ENCODE data around the gene FSTL1.

FSTL1 gene

DNA sequence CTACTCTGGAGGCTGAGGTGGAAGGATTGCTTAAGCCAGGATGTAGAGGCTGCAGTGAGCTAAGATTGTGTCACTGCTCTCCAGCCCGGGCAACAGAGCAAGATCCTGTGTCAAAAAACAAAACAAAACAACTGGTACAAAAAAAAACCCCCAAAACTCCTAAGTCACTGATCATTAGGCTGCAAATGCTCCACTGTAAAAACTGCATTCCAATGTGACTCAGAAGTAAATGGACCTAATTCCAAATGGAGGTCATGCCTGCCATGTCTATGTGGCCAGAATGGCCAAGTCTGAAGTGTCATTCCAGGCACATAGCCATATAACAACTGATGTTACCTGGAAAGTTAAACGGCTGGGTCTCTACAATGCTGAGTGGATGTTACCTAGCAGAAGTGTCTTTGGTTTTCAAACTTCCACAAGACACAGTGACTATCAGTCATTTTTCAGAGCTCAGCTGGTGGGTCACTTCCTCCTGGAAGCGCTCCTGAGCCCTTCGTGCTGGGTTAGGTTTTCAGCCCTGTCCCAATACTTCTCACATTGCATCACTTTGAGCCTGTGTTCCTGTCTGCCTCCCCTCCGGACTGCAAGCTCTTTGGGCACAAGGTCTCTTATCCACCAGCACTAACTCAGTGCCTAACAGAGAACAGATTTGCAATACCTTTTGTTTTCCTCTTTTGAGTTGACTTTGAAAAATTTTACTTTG lies 10.6 kb downstream of the FSTL1 start:
- no peak for DNase-seq

DNA sequence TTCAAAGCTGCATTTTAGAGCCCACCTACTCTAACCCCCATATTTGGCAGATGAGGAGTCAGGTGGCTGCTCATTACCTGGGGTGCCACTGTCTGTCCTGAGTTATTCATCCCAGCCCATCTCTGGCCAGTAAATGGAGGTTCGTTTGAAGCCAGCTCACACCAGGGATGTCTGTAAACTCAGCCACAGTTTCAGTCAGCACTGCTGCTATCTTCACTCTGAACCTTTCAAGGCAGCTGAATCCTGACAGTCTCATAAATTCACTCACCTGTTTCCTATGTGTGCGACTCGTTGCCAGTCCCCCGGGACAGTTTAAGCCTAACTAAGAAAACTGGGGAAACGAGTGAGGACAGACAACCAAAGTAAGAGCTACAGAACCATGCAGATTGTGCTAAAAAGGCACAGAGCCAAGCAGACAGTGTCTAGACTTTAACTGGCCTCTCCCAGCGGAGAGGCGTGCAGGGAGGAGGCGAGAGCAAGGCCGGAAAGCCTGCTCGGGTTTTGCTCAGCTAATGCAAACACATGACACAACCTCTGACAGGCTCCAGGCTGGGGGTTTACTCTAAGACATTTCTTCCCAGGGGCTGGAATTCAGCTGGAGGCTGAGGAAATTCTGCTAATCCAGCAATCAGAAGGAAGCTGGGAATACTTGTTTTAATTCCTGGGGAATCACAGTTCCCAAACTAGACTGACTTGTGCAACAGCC lies 12.0 kb downstream of the FSTL1 start:
- DNase-seq: no peak

DNA sequence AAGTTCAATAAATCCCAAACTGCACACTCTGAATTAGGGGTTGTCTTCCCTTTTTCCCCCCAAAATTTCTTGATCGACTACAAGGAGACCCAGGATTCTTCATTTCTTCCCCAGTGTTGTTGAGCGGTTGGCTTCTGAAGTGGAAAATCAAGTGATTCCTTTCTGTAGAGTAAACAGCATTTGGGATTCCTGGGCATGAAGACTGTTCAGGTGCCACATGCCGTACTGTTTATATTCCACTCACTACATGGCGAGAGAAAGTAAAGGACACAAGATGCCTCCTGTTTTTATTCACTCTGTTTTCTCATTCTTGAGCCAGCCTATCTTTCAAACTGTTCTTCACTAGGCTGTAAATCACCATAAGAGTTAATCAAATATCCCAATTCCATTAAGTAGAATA lies 12.6 kb downstream of the FSTL1 start:
- DNase-seq: no peak

DNA sequence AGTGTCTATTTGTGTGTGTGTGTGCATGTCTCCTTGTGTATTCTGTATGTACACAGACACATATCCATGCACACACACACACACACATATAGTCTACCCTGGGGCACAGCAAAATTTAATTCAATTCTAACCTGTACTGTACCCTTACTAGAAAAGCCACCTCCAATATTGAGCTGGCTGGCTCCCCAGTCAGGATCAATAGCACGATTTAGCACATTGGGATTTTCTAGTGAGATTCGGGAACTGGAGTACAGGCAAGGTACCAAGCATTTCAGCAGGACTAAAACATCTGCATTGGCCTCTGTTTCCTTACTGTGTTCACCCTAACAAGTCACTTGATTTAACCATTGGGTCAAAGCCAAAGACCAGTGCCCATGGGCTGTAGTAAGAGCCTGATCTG lies 13.2 kb downstream of the FSTL1 start:
- DNase-seq: no peak

DNA sequence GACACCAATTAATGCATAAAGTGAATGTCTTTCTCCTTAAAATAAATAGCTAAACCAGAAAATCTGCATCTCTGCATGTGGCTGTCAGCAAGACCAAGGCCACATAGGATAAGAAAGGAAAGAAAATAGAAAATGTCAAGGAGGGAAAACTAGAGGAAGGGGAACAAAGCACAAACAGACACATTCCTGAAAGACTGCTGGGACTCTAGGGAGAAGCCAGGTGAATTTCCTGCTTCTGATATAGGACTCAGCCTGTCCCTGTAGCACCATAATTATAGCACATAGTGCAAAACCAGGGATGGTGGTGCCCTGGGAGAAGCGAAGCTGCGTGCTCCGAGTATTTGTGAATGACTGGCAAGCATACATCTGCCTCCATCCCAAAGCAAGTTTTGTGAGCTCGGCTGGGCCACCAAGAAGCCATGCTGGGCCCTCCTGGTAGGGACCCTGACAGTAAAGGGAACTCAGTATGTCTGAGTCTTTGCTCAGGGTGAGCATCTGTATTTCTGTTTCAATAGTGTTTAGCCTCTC lies 14.2 kb downstream of the FSTL1 start:
- DNase-seq: no peak

DNA sequence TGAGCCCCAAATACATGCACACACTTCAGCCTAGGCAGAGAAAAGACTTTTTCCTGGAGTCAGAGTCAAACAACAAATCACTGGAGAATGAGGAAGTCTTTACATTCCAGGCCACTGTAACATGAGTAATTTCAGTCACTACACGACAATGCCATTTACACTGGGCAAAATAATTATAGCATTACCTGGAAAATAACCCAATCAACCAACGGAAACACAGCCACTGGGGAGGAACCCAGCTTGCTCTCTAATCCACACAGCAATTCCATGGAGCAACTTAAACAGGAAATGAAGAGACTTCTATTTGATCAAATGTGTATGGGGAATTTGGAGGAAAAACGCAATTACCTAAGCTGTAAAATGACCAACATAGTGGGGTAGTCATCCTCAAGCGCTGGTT lies 15.2 kb downstream of the FSTL1 start:
- no peak for DNase-seq

DNA sequence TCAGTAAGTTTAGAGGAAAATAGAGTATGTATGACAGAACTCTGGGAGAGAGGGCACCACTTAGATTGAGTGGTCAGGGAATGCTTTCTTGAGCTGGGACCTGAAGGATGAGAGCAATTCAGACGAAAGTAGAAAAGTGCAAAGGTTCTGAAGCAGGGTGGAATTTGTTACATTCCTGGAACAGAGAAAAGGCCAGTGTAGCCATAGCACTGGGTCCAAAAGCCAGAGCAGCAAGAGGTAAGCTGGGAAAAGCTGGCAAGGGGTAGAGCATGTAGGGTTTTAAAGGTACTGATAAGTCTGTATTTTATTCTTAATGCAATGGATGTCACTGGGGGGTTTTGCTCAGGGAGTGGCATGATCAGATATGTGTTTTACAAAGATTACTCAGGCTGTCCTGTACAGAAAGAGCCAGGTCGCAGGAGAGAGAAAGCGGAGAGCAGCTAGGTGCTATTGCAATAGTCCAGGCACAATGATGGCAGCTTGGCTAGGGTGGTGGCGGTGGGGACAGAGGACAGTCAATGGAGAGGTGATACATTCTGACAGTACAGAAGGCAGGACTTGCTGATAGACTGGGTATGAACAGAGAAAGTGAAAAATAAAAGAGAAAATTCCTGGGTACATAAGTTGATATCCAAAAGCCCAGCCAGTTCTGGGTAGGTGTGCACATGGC lies 17.0 kb downstream of the FSTL1 start:
- DNase-seq: no peak

DNA sequence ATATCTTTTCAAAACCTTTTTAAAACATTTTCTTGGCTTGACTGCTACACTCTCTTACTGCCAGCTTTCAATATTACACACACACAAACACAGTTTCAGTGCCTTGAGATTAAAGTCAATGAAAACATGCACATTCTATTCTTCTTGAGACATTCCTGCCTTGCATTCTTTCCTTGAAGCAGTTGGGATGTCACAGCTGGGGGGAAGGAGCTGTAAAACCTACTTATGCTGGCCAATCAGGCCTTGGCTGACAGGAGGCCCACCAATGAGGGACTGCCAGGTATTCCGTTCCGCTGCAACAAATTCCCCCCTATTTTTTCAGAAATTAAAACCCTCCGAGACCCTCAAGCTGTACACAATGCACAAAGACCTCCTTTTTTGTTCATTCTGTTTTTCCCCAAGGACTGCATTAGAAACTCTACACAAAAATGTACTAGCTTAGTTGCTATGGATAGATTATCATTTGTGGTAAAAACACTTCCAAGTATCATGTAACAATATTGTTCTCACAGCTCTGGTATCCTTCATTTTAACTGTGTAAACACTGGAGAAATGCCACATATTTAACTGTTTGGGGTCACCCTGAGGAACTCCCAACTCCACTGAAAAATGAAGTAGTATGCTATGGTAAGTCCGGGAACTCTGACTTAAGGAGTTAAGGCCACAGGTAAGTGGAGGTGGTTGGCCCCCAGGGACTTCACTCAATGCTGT lies 18.5 kb downstream of the FSTL1 start:
- no peak for DNase-seq

DNA sequence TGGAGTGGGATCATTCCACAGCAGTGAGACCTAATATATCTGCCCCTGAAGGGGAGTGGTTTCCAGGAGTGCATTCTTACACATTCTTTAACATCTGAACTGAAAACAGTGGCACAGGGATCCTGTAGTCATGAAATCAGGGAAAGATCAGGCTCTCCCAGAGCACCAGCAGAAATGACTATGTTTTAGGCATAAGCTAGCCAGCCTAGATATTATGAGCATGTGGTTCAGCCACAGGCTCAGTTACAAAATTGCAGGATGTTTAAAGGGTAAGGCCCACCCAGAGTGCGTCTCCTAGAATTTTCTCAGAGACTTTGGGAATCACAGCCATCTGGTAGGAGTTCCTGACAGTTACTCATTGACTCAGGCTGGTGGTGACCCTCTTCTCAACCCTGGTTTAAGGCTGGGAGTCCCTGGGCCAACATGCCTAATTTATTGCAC lies 20.9 kb downstream of the FSTL1 start:
- DNase-seq: no peak

DNA sequence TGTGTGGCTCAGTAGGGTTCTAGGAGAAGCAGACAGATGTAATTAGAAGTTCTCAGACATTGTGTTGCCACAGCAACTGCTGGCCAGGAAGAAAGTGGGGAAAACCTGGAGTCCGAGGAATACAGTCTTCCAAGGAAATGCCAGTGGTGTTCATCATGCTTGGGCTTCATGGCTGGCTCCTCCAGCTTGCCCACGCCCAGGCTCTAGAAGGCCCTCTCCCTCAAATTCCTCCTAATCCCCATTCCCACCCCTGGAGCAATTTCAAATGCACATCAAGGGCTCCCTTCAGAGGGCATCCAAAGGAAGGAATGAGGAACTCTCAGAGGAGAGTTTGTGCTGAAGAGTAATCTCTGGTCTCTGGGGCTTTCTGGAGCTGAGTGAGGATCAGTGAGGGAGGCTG lies 21.9 kb downstream of the FSTL1 start:
- DNase-seq: no peak

DNA sequence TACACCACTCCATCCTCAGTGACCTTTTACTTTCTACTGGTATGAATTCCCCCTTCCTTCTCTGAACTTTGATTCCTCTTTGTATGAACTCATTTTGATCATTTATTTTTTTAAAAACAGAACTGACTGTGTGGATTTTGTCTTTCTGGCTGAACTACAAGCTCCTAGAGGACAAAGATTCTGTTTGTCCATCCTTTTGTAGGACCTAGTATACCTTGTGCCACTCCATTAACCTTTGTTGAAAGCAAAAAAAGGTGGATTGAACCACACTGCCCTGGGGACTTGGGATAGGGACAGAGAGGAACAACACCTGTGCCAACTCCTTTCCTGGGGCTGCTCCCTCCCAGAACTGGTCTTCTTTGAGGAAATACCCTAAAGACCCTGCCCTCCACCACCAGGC lies 23.6 kb downstream of the FSTL1 start:
- no peak for DNase-seq

DNA sequence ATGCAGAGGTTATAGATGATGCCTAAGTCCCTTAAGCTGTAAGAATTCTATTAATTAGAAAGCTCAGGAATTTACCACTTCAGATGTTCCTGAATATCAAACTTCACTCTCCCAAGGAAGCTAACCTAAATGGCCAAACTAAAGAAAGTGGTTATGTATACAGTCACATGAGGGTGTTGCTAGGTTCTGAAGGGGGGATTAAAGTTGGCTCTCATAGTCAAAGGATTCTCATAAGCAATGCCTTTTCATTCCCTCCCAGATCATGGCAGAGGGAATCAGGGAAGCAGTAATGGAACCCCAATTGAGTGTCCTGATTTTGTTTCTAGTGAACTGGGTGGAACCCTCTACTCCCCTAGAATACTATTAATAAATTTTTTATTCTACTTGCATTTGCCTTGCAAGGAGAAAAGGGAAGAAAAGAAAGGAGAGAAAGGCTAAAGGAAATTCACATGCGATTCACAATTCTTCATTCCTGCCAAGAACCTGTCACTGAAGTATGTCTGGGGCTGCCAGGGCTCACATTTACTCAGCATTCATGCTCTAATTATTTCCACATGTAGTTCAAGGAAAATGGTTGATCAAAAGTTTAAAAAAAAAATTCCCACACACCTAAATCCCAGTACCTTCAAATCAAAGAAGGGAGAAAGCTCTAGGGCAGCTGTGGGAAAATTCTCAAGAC lies 25.1 kb downstream of the FSTL1 start:
- peak in 7 of 56 donors; percentile 10 to 31 (median 13) for DNase-seq

DNA sequence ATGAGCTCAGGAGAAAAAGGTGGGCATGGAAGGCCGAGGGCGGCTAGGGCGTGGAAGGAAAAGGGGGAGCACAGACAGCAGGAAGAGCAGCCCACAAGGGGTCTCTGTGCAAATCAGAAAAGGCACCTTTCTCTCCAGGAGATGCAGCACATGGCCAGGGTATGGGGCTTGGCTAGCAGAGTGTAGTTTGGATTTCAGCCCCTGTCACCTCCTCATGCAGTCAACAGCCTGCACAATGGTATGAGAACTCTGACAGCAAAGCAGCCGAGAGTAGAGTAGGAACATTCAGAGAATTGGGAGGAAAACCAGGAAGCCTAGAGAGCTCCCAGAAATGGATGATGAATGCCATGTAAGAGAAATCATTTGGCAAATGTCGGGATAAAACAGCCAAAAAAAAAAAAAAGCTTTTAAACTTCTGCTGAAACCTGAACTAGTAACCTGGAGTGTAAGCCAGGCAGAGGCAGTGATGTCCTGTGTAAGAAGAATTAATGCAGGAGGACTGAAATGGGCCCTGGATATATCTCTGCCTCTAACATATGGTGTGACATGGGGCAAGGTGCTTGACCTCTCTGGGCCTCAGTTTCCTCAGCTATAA lies 25.7 kb downstream of the FSTL1 start:
- peak in 1 of 56 donors; percentile 12 for DNase-seq

DNA sequence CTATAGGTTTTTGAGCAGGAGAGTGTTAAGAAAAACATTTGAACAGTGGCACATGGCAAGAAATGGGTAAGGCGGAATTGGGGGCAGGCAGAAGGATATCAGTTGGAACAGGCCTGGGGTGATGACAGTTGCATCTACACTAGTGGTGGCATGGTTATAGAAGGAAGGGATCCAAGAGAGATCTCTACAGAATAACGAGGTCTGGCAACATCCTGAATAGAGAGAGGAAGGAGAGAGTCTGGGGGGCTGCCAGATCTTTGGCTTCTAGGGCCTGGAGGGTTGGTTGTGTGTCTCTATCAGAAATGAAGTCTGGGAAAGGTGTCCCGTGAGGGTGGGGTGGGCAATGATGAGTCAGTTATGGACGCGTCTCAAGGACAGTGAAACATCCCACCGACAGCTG lies 26.3 kb downstream of the FSTL1 start:
- no peak for DNase-seq

DNA sequence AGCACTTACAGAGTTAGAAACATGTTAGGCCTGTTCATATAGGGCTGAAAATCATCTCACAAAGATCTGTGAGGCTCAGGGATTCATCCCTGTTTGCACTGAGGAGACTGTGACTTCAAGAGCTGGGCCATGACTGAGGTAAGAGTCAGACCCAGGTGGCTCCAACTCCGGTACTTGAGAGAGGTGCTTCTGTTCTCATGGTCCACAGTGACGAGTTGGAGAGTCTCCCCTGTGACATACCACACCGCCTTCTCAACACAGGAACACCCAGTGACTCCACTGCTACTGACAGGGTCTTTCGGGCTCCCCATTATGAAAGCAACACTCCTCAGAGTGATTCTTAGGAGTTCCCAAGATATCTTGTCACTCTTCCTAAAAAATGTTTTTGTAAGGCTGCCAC lies 27.4 kb downstream of the FSTL1 start:
- DNase-seq: no peak

DNA sequence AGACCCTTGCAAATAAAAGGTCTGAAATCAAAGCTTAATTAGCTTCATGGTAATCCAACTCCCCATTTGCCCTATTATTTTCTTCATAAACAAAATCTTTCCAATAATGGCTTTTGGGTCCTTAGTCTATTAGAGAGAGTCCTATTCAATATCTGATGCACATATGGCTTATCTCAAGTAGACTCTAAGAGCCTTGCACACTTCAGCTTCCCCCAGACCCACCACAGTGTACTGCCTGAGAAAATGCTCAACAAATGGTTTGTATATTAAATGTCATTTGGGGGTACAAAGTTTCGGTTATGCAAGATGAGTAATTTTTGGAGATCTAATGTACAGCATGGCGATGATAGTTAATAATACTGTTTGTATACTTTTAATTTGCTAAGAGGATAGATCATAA lies 28.9 kb downstream of the FSTL1 start:
- DNase-seq: no peak

DNA sequence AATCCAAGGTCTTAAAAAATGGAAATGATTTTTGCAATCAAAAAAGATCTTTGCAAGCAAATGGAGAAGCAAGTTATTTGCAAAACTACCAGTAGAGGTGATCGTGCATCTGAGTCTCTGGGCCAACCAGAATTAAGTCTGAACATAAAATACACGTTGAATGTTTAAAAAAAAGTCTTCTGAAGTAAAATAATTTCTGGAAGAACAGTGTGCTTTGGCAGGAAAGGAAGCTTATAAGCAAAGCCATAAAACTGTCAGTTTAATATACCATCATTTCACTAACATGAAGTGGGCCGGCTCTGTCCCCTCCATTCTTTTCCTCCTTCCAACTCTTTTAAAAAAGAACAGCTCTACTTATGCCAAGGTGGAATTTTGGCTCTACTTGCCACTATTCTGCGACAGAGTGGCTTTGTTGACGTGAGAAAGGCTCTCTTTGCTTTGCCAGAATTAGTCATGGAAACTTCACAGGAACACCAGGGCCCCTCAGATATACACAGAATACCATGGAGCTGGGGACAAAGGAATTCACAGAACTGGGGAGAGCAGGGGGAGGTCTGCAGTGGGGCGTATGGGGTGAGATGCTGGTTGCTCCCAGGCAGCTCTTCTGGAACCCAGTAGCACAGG lies 29.8 kb downstream of the FSTL1 start:
- DNase-seq: peak in 5 of 56 donors; percentile 10 to 33 (median 17)

DNA sequence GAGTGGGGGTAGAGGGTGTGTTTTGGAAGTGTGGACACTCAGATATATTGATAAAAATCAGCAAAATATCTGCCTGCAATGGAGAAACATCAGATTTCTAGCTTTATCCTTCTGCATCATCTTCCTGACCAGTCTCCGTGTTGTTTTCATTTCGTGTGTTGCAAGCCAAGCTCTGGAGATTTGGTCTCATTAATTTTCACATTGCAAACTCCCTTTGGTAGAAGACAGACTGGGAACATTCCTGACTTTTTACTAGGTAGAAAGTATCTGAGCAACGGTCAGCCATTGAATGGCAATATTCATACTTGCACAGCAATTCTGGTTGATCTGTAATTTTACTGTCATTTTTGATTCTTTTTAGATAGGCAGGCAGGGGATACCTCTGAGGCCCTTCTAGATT lies 30.4 kb downstream of the FSTL1 start:
- DNase-seq: no peak

DNA sequence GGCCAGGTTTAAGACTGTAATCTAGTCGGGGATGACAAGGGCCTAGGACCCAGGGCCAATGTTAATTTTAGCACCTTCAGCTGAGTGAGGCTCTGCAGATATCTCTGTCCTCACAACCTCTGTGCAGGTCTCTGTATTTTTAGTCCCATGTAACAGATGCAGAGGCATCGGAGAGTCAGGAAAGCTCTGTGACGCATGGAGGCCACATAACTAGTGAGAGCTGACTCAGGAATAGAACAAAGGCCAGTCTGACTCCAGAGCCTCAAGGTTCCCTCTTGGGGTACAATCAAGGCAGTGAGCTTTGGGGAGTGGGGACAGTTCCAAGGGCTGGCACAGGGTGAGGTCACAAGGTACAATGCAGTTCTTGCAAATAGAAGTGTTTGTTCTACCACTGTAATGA lies 31.0 kb downstream of the FSTL1 start:
- DNase-seq: peak in 6 of 56 donors; percentile 2 to 17 (median 10)

DNA sequence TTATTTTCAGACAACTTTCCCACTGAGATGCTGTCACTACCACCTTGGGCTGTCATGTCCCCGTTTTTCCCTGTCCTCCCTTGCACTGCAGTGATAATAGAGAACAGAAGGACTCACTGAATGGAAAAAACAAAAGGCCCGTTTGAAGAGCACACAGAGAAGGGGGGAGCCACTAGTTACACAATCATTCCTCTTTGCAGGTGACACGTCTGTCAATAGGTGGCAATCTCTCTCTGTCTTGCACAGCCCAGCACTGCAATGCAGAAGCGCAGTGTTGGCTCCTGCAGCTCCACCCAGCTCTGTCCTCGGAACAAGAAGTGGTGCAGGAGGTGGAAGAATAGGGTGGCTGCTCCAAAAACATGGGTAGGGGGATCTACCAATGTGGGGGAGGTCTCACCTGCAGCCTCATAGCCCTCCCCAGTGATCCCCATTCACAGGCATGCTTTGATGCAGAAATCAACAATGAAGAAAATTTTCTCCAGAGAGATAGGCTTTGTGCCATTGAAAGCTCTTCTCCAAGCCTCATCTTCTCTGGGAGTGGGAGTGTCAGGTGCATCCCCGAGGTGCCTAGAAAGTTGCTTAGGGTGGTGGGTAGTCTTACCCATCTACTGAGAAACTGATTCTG lies 31.8 kb downstream of the FSTL1 start:
- DNase-seq: peak in 36 of 56 donors; percentile 3 to 60 (median 22)

Measured in amygdala (tissue), 56 donors.